Stimulated activated CD8-positive, alpha-beta memory T cell treated with anti-CD3 and anti-CD28 coated beads, Interleukin-15, amount 100 ng/mL, for 48 hours (primary cell): ENCODE measurements around the gene EDN3.
"Not testable (repeated sequence)": the region's sequence is repeated elsewhere in the genome, so short reads cannot be mapped to it uniquely, and the experiment has no call there.

ENCODE experiments used
- DNase-seq, 2 donors: peaks; one replicate each; pipeline ENCODE4 v3.0.0-alpha.2; 2020; ENCODE audit warnings: low read depth in 2 of 2

Gene EDN3

GRCh38 chr20:59335377-59335776 lies 35.0 kb downstream of the EDN3 start:
- DNase-seq, result no peak

- DNase-seq, result no peak
Observed at GRCh38 chr20:59336540-59336939, 36.1 kb downstream of the EDN3 start.

- not testable (repeated sequence) for DNase-seq
Observed at GRCh38 chr20:59338444-59338843, 38.0 kb downstream of the EDN3 start.

GRCh38 chr20:59340201-59340885 lies 39.9 kb downstream of the EDN3 start:
- no peak for DNase-seq

- not testable (repeated sequence) for DNase-seq
Observed at GRCh38 chr20:59341285-59342022, 41.0 kb downstream of the EDN3 start.

- DNase-seq, result no peak
Observed at GRCh38 chr20:59342023-59342957, 41.9 kb downstream of the EDN3 start.

- DNase-seq, result no peak
Observed at GRCh38 chr20:59346061-59346460, 45.6 kb downstream of the EDN3 start.

GRCh38 chr20:59349277-59349676 lies 48.9 kb downstream of the EDN3 start:
- DNase-seq, result no peak

- no peak for DNase-seq
Observed at GRCh38 chr20:59350330-59351156, 50.1 kb downstream of the EDN3 start.

- no peak for DNase-seq
Observed at GRCh38 chr20:59351157-59352040, 51.0 kb downstream of the EDN3 start.

- DNase-seq, result no peak
Observed at GRCh38 chr20:59352541-59352940, 52.1 kb downstream of the EDN3 start.

GRCh38 chr20:59352990-59353389 lies 52.6 kb downstream of the EDN3 start:
- DNase-seq, result no peak

GRCh38 chr20:59354460-59354859 lies 54.0 kb downstream of the EDN3 start:
- DNase-seq, result no peak

- DNase-seq, result no peak
Observed at GRCh38 chr20:59355242-59355641, 54.8 kb downstream of the EDN3 start.

GRCh38 chr20:59356662-59357165 lies 56.3 kb downstream of the EDN3 start:
- no peak for DNase-seq

- DNase-seq, result not testable (repeated sequence)
Observed at GRCh38 chr20:59358793-59359192, 58.4 kb downstream of the EDN3 start.

GRCh38 chr20:59359906-59360725 lies 59.7 kb downstream of the EDN3 start:
- DNase-seq, result no peak

- DNase-seq, result no peak
Observed at GRCh38 chr20:59360934-59361333, 60.5 kb downstream of the EDN3 start.

- no peak for DNase-seq
Observed at GRCh38 chr20:59361411-59361810, 61.0 kb downstream of the EDN3 start.
